ENCODE results near the gene IL23R.

DNA sequence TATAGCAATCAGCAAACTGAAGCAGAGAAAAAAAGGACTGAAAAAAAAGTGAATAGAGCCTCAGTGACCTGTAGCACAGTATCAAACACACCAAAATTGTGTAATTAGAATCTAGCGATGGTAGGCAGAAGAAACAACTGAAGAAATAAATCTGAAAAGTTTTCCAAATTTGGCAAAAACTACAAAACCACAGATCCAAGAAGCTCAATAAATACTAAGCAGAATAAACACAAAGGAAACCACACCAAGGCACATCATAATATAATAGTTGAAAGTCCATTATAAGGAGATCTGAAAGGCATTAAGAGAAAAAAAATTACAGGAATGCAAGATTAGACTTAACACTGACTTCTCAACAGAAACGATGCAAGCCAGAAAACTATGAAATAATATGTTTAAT, 134.3 kb downstream of the IL23R start:
- TF ChIP-seq CTCF (IDR thresholded peaks at IDR 0.05): no peak
- TF ChIP-seq, protein P1, sequence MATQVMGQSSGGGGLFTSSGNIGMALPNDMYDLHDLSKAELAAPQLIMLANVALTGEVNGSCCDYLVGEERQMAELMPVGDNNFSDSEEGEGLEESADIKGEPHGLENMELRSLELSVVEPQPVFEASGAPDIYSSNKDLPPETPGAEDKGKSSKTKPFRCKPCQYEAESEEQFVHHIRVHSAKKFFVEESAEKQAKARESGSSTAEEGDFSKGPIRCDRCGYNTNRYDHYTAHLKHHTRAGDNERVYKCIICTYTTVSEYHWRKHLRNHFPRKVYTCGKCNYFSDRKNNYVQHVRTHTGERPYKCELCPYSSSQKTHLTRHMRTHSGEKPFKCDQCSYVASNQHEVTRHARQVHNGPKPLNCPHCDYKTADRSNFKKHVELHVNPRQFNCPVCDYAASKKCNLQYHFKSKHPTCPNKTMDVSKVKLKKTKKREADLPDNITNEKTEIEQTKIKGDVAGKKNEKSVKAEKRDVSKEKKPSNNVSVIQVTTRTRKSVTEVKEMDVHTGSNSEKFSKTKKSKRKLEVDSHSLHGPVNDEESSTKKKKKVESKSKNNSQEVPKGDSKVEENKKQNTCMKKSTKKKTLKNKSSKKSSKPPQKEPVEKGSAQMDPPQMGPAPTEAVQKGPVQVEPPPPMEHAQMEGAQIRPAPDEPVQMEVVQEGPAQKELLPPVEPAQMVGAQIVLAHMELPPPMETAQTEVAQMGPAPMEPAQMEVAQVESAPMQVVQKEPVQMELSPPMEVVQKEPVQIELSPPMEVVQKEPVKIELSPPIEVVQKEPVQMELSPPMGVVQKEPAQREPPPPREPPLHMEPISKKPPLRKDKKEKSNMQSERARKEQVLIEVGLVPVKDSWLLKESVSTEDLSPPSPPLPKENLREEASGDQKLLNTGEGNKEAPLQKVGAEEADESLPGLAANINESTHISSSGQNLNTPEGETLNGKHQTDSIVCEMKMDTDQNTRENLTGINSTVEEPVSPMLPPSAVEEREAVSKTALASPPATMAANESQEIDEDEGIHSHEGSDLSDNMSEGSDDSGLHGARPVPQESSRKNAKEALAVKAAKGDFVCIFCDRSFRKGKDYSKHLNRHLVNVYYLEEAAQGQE (IDR thresholded peaks at IDR 0.05; ENCODE audit: insufficient read depth in 1 of 2, low read depth in 2 of 2, low read length in 1 of 2): no peak
